Gastrocnemius medialis (tissue), 4 donors: Measurements from ENCODE around the gene MBD3L1.

Source experiments
- POLR2A ChIP-seq, 2 donors: fragments of 450-650 bp; IDR thresholded peaks; one replicate each; pipeline ENCODE4 v1.6.1; 2017; ENCODE audit warnings: antibody characterized with exemption in 2 of 2, mild to moderate bottlenecking in 2 of 2, moderate library complexity in 2 of 2
- TF ChIP-seq, protein P1 (sequence below), 5 experiments: fragments of 450-650 bp in 3 of 5; fragments of 200-600 bp in 2 of 5; sonication (generic) in 2 of 5; IDR thresholded peaks in 4 of 5; conservative IDR thresholded peaks in 1 of 5; 1 replicate in 4 of 5; 2 replicates in 1 of 5; pipeline ENCODE4 v1.5.1; 2016 to 2019; ENCODE audit warnings: antibody characterized with exemption in 5 of 5, mild to moderate bottlenecking in 3 of 5, moderate library complexity in 3 of 5

- TF ChIP-seq, protein P1, sequence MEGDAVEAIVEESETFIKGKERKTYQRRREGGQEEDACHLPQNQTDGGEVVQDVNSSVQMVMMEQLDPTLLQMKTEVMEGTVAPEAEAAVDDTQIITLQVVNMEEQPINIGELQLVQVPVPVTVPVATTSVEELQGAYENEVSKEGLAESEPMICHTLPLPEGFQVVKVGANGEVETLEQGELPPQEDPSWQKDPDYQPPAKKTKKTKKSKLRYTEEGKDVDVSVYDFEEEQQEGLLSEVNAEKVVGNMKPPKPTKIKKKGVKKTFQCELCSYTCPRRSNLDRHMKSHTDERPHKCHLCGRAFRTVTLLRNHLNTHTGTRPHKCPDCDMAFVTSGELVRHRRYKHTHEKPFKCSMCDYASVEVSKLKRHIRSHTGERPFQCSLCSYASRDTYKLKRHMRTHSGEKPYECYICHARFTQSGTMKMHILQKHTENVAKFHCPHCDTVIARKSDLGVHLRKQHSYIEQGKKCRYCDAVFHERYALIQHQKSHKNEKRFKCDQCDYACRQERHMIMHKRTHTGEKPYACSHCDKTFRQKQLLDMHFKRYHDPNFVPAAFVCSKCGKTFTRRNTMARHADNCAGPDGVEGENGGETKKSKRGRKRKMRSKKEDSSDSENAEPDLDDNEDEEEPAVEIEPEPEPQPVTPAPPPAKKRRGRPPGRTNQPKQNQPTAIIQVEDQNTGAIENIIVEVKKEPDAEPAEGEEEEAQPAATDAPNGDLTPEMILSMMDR (IDR thresholded peaks at IDR 0.05 in 4 of 5, conservative IDR thresholded peaks at IDR 0.05 in 1 of 5), result no peak
- no peak for TF ChIP-seq POLR2A (IDR thresholded peaks at IDR 0.05)
Observed at GRCh38 chr19:8835446-8835845, 3.3 kb downstream of the MBD3L1 start.
